Mesendoderm (in vitro differentiated cells): ENCODE results near the gene RTN4R.

Experiments
- DNase-seq: peaks from one replicate; pipeline ENCODE4 v3.0.0; 2013
- H2AK5ac ChIP-seq: 2 replicates; pipeline ENCODE4 v1.6.1; 2013; ENCODE audit warnings: low read length, inconsistent platforms
- H2BK120ac ChIP-seq: 2 replicates; pipeline ENCODE4 v1.6.1; 2013; ENCODE audit warnings: low read depth, mild to moderate bottlenecking, low read length, moderate library complexity, mixed read lengths
- H2BK15ac ChIP-seq: replicated peaks from 2 replicates; pipeline ENCODE4 v1.6.1; 2013; ENCODE audit warnings: low read depth, mild to moderate bottlenecking, moderate library complexity
- H2BK5ac ChIP-seq: 2 replicates; pipeline ENCODE4 v1.6.1; 2013; ENCODE audit warnings: low read length, inconsistent platforms
- H3K18ac ChIP-seq: 2 replicates; pipeline ENCODE4 v1.6.1; 2013; ENCODE audit warnings: mild to moderate bottlenecking, low read length, mixed read lengths
- H3K23ac ChIP-seq: one replicate; pipeline ENCODE4 v1.6.1; 2013; ENCODE audit warnings: low read length
- H3K27ac ChIP-seq: 2 replicates; pipeline ENCODE4 v1.5.1; 2013; ENCODE audit warnings: low read depth, mild to moderate bottlenecking, inconsistent platforms, low read length, moderate library complexity
- H3K27me3 ChIP-seq: 2 replicates; pipeline ENCODE4 v1.6.1; 2013; ENCODE audit warnings: low read length, control low read depth, mild to moderate bottlenecking, inconsistent platforms; ENCODE audit not compliant: insufficient read depth, poor library complexity
- H3K36me3 ChIP-seq: 2 replicates; pipeline ENCODE4 v1.6.1; 2013; ENCODE audit warnings: low read length, inconsistent platforms; ENCODE audit not compliant: control insufficient read depth, insufficient read depth
- H3K4ac ChIP-seq: one replicate; pipeline ENCODE4 v1.6.1; 2013; ENCODE audit warnings: low read depth, mild to moderate bottlenecking, low read length, moderate library complexity
- H3K4me1 ChIP-seq: 2 replicates; pipeline ENCODE4 v1.6.1; 2013; ENCODE audit warnings: low read depth, low read length, inconsistent platforms; ENCODE audit not compliant: control insufficient read depth
- H3K4me2 ChIP-seq: 2 replicates; pipeline ENCODE4 v1.6.1; 2013; ENCODE audit warnings: low read length
- H3K4me3 ChIP-seq: 2 replicates; pipeline ENCODE4 v1.5.1; 2013; ENCODE audit warnings: mild to moderate bottlenecking, low read length
- H3K56ac ChIP-seq: one replicate; pipeline ENCODE4 v1.6.1; 2013; ENCODE audit warnings: low read length
- H3K79me1 ChIP-seq: 2 replicates; pipeline ENCODE4 v1.6.1; 2013; ENCODE audit warnings: low read length, inconsistent platforms
- H3K79me2 ChIP-seq: 2 replicates; pipeline ENCODE4 v1.6.1; 2013; ENCODE audit warnings: mild to moderate bottlenecking, low read length; ENCODE audit not compliant: control insufficient read depth, insufficient read depth
- H3K9ac ChIP-seq: 2 replicates; pipeline ENCODE4 v1.6.1; 2013; ENCODE audit warnings: low read length, inconsistent platforms
- H4K5ac ChIP-seq: one replicate; pipeline ENCODE4 v1.6.1; 2013; ENCODE audit warnings: low read length
- H4K8ac ChIP-seq: one replicate; pipeline ENCODE4 v1.6.1; 2013; ENCODE audit warnings: low read depth, mild to moderate bottlenecking, control low read depth, low read length, moderate library complexity
- WGBS: extraction: QIAGEN DNeasy Blood & Tissue Kit; methylation state at CpG from one replicate; pipeline ENCODE4 v1.1.7; 2013; ENCODE audit warnings: low lambda C conversion rate, missing lambda C conversion rate; ENCODE audit not compliant: insufficient coverage; ENCODE audit errors: extremely low coverage; 5-methylcytosine and 5-hydroxymethylcytosine counted together

Gene RTN4R

DNA sequence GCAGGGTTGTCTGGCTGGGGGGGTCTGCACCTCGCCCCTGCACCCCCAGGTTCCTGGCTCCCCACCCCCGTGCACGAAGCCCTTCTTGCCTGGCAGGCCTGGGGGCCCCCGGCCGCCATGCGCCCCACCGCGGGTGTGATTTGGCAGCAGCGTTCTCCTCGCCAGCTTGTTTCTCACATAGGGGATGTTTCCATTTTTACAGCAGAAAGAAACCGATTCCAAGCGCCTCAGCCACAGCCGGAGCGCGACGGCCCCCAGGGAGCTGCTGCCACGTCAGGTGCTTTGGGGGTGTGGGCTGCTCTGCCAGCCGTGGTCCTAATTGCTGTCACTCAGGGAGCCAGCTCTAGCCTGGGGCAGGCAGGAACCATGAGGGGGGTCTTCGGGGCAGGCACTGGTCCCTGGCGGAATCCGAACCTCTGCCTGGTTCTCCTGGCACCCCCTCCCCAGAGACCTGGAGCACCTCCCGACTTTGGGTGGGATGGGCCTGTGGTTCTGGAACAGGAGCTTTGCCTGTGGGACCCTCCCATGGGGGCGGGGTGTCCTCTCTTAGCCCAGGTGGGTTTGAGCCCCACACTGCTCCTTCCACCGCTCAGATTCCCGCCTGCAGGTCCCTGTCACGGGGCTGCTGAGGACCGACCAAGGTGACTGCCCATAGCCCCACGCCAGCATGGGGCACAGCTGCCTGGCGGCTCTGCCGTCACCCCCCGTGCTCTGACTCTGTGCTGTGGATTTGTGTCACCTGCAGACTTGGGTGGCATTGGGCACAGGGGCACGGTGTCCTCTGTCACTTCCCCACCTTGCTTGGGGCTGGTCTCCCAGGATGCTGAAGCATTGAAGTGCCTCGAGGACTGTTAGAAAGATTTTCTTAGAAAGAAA is 54.0 kb downstream of the RTN4R start:
- H3K18ac ChIP-seq: no peak overlapping the region
- DNase-seq: no peak
- no peak overlapping the region for H3K56ac ChIP-seq
- no peak overlapping the region for H3K27ac ChIP-seq
- H3K27me3 ChIP-seq: no peaks in the 10 kb centered on the region
- no peak overlapping the region for H3K4me2 ChIP-seq
- no peak overlapping the region for H2BK120ac ChIP-seq
- H3K4me3 ChIP-seq: no peak overlapping the region
- no CpG with 5 or more reads among the region's 33 CpGs for WGBS
- H3K36me3 ChIP-seq: no peaks in the 10 kb centered on the region
- no peak overlapping the region for H3K9ac ChIP-seq
- H2BK5ac ChIP-seq: no peak overlapping the region
- no peak overlapping the region for H4K8ac ChIP-seq
- no peak overlapping the region for H2BK15ac ChIP-seq
- no peak overlapping the region for H3K23ac ChIP-seq
- no peak overlapping the region for H2AK5ac ChIP-seq
- H3K79me1 ChIP-seq: no peaks in the 10 kb centered on the region
- peaks cover 2% of the 10 kb centered on the region for H3K4me1 ChIP-seq
- H3K79me2 ChIP-seq: no peaks in the 10 kb centered on the region
- no peak overlapping the region for H4K5ac ChIP-seq
- no peak overlapping the region for H3K4ac ChIP-seq

DNA sequence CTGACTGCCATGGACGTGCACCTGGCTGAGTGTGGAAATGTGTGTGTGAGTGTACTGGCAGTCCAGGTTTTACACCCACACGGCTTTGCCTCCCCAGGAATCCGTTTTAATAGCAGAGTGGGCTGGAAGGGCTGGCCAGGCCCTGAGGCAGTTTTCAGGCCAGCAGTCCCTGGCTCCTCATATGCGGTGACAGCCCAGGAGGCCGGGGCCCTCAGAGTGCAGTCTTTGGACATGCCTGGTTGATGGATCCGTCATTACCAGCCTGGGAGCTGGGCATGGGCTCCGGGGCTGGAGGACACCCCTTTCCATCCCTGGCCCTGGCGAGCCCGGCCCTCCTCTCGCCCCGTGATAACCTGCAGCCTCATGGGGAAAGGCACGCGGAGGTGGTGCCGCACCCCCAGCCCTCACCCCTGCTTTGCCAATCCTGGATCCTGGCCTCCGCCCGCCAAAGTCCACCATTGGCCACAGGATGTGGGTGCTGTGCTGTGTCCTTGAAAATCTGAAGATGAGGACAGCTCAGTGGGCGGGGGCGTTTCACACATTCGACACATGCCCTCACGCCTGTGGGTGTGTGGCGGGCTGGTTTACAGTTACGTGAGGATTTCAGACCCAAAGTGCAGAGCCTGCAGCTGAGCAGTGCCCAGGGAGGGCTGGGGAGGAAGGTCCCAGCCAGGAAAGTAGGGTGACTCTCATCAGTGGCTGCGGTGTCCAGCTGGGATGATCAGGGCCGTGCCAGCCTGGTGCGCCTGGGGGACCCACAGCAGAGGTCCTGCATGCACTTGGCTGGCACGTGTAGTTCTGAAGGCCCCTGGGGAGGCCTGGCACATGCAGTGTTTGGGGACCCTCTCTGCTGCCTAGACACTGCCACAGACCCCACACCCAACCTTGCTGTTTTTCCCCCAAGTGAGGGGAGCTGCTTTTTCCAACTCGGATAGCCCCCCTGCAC is 55.1 kb downstream of the RTN4R start:
- Histone ChIP-seq H4K5ac (no peak overlapping the region), H3K18ac (no peak overlapping the region), H3K56ac (no peak overlapping the region), H3K27ac (no peak overlapping the region), H3K27me3 (no peaks in the 10 kb centered on the region), H2BK120ac (no peak overlapping the region), H3K79me1 (no peaks in the 10 kb centered on the region), H2BK5ac (no peak overlapping the region), H3K23ac (no peak overlapping the region), H3K4ac (no peak overlapping the region), H3K9ac (no peak overlapping the region), H3K36me3 (no peaks in the 10 kb centered on the region), H3K79me2 (no peaks in the 10 kb centered on the region), H4K8ac (no peak overlapping the region), H3K4me2 (no peak overlapping the region), H2BK15ac (no peak overlapping the region), H2AK5ac (no peak overlapping the region), H3K4me3 (no peak overlapping the region), H3K4me1 (peaks cover 2% of the 10 kb centered on the region)
- WGBS: no CpG with 5 or more reads among the region's 27 CpGs
- no peak for DNase-seq

DNA sequence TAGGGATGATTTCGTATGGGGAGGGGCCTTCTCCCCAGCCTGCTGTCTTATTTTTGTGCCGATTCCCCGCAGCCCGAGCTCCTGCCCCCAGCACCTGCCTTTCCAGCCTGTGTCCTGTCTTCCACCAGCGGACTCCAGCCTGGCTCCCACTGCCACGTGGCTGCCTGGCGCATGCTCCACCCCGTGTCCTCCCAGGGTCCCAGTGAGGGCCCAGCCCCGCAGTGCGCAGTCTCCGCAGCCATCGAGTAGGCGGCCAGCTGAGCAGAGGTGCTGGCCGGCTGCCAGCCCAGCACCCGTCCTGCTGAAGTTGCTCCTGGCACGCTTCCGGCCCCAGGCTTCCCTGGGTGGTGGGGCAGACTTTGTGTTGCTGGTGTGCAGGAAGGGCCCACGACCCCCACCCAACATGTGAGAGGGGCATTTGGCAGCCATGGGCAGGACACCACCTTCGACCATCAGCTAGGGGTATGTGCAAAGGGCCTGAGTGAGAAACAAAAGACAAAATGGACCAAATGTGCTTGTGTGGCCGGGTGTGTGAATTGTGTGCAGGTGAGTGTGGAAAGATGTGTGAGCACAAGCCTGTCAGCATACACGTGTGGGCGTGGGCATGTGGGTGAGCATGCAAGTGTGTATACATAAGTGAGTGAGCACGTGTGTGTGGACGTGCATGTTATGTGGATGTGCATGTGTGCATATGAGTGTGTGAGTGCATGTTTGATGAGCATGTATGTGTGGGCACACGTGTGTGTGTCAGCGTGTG is 55.9 kb downstream of the RTN4R start:
- H3K4me1 ChIP-seq: peaks cover 2% of the 10 kb centered on the region
- no peak overlapping the region for H4K5ac ChIP-seq
- no peak overlapping the region for H2BK120ac ChIP-seq
- no peak overlapping the region for H3K4ac ChIP-seq
- no peaks in the 10 kb centered on the region for H3K36me3 ChIP-seq
- DNase-seq: no peak
- H3K4me3 ChIP-seq: no peak overlapping the region
- H3K79me2 ChIP-seq: no peaks in the 10 kb centered on the region
- no peaks in the 10 kb centered on the region for H3K27me3 ChIP-seq
- H4K8ac ChIP-seq: no peak overlapping the region
- no peak overlapping the region for H2BK15ac ChIP-seq
- H3K23ac ChIP-seq: no peak overlapping the region
- WGBS: no CpG with 5 or more reads among the region's 26 CpGs
- no peak overlapping the region for H3K27ac ChIP-seq
- H2BK5ac ChIP-seq: no peak overlapping the region
- H3K18ac ChIP-seq: no peak overlapping the region
- no peak overlapping the region for H3K9ac ChIP-seq
- no peak overlapping the region for H3K4me2 ChIP-seq
- no peaks in the 10 kb centered on the region for H3K79me1 ChIP-seq
- H2AK5ac ChIP-seq: no peak overlapping the region
- H3K56ac ChIP-seq: no peak overlapping the region

DNA sequence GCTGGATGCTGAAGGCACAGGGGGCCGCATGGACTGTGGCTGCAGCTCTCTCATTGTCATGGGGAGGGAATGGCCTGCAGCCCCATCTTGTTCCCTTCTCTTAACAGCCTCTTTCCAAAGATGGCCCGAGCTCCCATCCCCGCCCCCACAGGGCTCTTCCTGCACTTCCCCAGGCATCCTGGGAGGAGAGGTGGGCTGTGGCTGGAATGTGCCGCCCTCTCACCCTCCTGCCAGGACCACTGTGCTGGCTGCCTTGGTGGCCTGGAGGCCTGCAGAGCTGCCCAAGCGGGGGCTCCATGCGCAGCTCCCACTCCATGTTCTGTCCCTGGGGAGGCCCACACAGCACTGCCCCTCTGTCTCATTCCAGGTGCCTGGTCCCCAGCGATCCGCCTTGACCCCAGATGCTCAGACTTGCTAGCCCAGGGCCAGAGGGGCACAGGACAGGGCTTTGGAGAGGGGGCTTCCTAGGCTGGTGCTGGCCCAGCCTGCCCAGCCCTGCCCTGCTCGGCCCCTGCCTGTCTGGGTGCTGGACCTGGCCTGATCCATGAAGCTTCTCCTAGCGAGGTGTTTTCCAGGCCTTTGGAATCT is 56.6 kb downstream of the RTN4R start:
- Histone ChIP-seq H3K23ac (no peak overlapping the region), H3K4me2 (no peak overlapping the region), H3K4me1 (peaks cover 2% of the 10 kb centered on the region), H2AK5ac (no peak overlapping the region), H3K36me3 (no peaks in the 10 kb centered on the region), H3K4me3 (no peak overlapping the region), H3K27me3 (no peaks in the 10 kb centered on the region), H2BK15ac (no peak overlapping the region), H3K79me1 (no peaks in the 10 kb centered on the region), H3K56ac (peak overlapping the region; percentile 25), H3K79me2 (no peaks in the 10 kb centered on the region), H2BK5ac (no peak overlapping the region), H3K9ac (no peak overlapping the region), H3K27ac (no peak overlapping the region), H4K8ac (no peak overlapping the region), H3K18ac (no peak overlapping the region), H2BK120ac (no peak overlapping the region), H3K4ac (no peak overlapping the region), H4K5ac (no peak overlapping the region)
- WGBS: no CpG with 5 or more reads among the region's 10 CpGs
- DNase-seq: peak; percentile 28

DNA sequence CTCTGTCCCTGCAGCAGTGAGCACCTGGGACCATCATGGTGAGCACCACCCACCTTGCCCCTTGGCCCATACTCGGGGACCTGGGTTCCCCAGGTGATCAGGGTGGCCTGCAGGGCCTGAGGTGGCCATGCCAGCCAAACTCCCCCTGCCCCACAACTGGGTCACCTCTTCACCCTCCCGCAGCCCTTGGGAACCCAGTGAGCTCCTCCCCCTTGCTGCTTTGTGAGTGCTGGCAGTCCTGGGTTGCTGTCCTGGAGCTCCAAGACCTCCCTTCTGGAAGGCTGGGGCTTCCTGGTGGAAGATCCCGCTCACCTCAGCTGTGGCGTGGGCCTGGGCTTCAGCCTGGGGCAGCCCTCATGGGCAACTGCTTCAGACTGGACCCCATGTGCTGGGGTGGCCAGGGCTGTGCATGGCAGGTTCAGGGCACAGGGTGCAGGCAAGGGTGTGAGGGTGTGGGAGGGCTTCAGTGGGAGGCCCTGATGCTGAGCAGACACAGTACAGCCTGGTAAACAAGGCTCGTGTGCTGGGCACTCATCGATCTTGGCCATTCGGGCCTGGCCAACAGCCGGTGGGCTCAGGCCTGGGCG is 57.6 kb downstream of the RTN4R start:
- Histone ChIP-seq H2BK5ac (no peak overlapping the region), H3K4me1 (peaks cover 9% of the 10 kb centered on the region)
- WGBS: no CpG with 5 or more reads among the region's 9 CpGs

More for the DNA sequence above, 57.6 kb downstream of the RTN4R start:
- H3K4me2 ChIP-seq: no peak overlapping the region
- H3K27me3 ChIP-seq: no peaks in the 10 kb centered on the region
- no peak overlapping the region for H2BK15ac ChIP-seq
- H3K27ac ChIP-seq: no peak overlapping the region
- H2AK5ac ChIP-seq: no peak overlapping the region
- H3K9ac ChIP-seq: no peak overlapping the region
- H3K23ac ChIP-seq: no peak overlapping the region
- no peak for DNase-seq
- no peak overlapping the region for H3K18ac ChIP-seq
- no peak overlapping the region for H4K8ac ChIP-seq
- no peak overlapping the region for H2BK120ac ChIP-seq
- no peaks in the 10 kb centered on the region for H3K36me3 ChIP-seq
- no peak overlapping the region for H3K4me3 ChIP-seq
- no peaks in the 10 kb centered on the region for H3K79me1 ChIP-seq
- H4K5ac ChIP-seq: no peak overlapping the region
- no peak overlapping the region for H3K4ac ChIP-seq
- no peaks in the 10 kb centered on the region for H3K79me2 ChIP-seq
- no peak overlapping the region for H3K56ac ChIP-seq
